OCI-LY7 (cell line): Measurements from ENCODE around the gene MIER2. TPM values are rescaled to one million over a fixed set of nuclear protein-coding genes. Genes with fewer than 3 reads are reported as not detected.

Experiments used
- BruUV-seq: library from RNA; stranded (reverse); fragments of 400-500 nt; replicated peaks from 2 replicates; lab custom pipeline; 2021; lab: Mats Ljungman, UMichigan
- CTCF ChIA-PET: fragments of 300-600 bp; sonication (Branson Sonifier 250); formaldehyde crosslinking; loops from one replicate; lab custom pipeline; 2022; ENCODE audit warnings: antibody characterized with exemption; ENCODE audit not compliant: unreplicated experiment; lab: Charles Lee
- POLR2A ChIA-PET: fragments of 300-600 bp; sonication (Branson Sonifier 250); formaldehyde crosslinking; loops from one replicate; lab custom pipeline; 2022; ENCODE audit warnings: antibody characterized with exemption; lab: Charles Lee
- DNase-seq: peaks from one replicate; pipeline ENCODE4 v3.0.0-alpha.2; 2015; ENCODE audit warnings: low spot score
- H2AFZ ChIP-seq: fragments of 200-600 bp; sonication (generic), shearing (Covaris generic); 2 replicates; pipeline ENCODE4 v1.6.1; 2014; ENCODE audit warnings: mild to moderate bottlenecking, antibody characterized with exemption, low read length, moderate library complexity
- H3K27ac ChIP-seq: fragments of 200-600 bp; sonication (generic); 2 replicates; pipeline ENCODE4 v1.5.1; 2014; ENCODE audit warnings: mixed run types, low read depth, mild to moderate bottlenecking, moderate library complexity, low read length, inconsistent platforms; ENCODE audit not compliant: poor library complexity, severe bottlenecking
- H3K36me3 ChIP-seq: fragments of 200-600 bp; sonication (generic); 2 replicates; pipeline ENCODE4 v1.6.1; 2014; ENCODE audit warnings: mild to moderate bottlenecking, antibody characterized with exemption, low read length, moderate library complexity, mixed read lengths; ENCODE audit not compliant: insufficient read depth
- H3K4me1 ChIP-seq: fragments of 200-600 bp; sonication (generic); 2 replicates; pipeline ENCODE4 v1.5.1; 2014; ENCODE audit warnings: mild to moderate bottlenecking, low read length; ENCODE audit not compliant: insufficient read depth, poor library complexity, severe bottlenecking
- H3K4me2 ChIP-seq: fragments of 200-600 bp; sonication (generic); 2 replicates; pipeline ENCODE4 v1.6.1; 2014; ENCODE audit warnings: mild to moderate bottlenecking, low read length
- H3K4me3 ChIP-seq: fragments of 200-600 bp; sonication (generic); 2 replicates; pipeline ENCODE4 v1.5.1; 2014; ENCODE audit warnings: mild to moderate bottlenecking, low read depth, low read length; ENCODE audit not compliant: poor library complexity, severe bottlenecking
- H3K79me2 ChIP-seq: fragments of 200-600 bp; sonication (generic); 2 replicates; pipeline ENCODE4 v1.6.1; 2016; ENCODE audit warnings: low read depth, mild to moderate bottlenecking, low read length, moderate library complexity, mixed read lengths; ENCODE audit not compliant: insufficient read depth
- H3K9me2 ChIP-seq: fragments of 200-600 bp; sonication (generic); 2 replicates; pipeline ENCODE4 v1.6.1; 2016; ENCODE audit warnings: mild to moderate bottlenecking, low read length, mixed read lengths; ENCODE audit not compliant: insufficient read depth
- H3K9me3 ChIP-seq: fragments of 200-600 bp; sonication (generic); 2 replicates; pipeline ENCODE4 v1.6.1; 2014; ENCODE audit warnings: mild to moderate bottlenecking, mixed run types, low read length, mixed read lengths
- H4K20me1 ChIP-seq: fragments of 200-600 bp; sonication (generic); 2 replicates; pipeline ENCODE4 v1.6.1; 2014; ENCODE audit warnings: mild to moderate bottlenecking, antibody characterized with exemption, low read length, moderate library complexity, mixed read lengths; ENCODE audit not compliant: insufficient read depth
- EZH2phosphoT487 ChIP-seq: fragments of 200-600 bp; sonication (generic); IDR thresholded peaks from 2 replicates; pipeline ENCODE4 v1.6.1; 2018; ENCODE audit warnings: low read depth, borderline replicate concordance, mild to moderate bottlenecking, mixed run types, antibody characterized with exemption, low read length, moderate library complexity, mixed read lengths
- intact Hi-C: fragments of 100-400 bp; cut with micrococcal nuclease; formaldehyde crosslinking; loops from one replicate; pipeline ENCODE4 v1.10.0; 2022; ENCODE audit not compliant: unreplicated experiment
- total RNA-seq, 2 experiments: library from RNA; depleted of rRNA in 1 of 2; stranded (reverse); fragments of >200 nt in 1 of 2; shearing (Covaris generic) in 1 of 2; gene quantifications; 2 replicates each; pipeline ENCODE4 v1.2.3, GENCODE V29; 2014 to 2022
- TF ChIP-seq, protein P1 (sequence below): fragments of 200-600 bp; sonication (generic); conservative IDR thresholded peaks from 2 replicates; pipeline ENCODE4 v1.5.1; 2014; ENCODE audit warnings: mild to moderate bottlenecking, antibody characterized with exemption, low read length, moderate library complexity, mixed read lengths

MIER2 gene
- total RNA-seq, 2 experiments from 2014 or later, result 29.1 to 30.2 TPM

DNA sequence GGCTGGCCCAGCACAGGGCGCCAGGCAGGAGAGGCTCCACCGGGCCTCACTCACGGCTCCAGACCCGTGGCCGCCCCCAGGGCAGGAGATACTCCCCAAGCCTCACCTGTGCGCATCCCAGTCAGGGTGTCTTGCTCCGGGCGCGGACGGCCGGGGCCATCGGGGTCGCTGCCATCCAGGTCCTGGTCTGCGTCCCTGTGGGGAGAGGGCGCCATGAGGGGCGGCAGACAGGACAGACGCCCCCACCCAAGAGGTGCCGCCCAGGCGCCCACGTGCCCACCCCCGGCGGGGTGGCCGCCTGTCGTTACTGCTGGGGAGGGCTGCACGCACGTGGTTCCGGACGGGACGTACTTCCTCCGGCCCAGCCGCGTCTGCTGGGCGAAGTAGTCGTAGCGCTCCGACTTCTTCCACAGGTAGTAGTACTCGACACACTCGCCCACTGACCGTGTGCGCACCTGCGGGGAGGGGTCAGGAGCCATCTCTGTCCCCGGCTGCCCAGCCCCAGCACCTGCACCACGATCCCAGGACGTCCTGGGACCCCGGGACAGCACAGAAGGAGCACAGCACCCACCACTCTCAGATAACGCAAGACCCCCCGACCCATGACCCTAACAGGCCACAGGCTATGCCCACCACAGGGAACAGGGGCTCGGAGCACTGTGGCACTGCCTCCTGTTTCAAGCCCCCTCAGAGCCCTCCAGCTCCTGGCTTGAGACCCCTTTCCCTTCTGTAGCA is 36.0 kb downstream of the MIER2 start:
- H3K79me2 ChIP-seq, result no peaks in the 10 kb centered on the region
- no peaks in the 10 kb centered on the region for H3K9me3 ChIP-seq
- intact Hi-C loops, result no loop called here
- CTCF ChIA-PET, result no interaction called here
- POLR2A ChIA-PET, result no interaction called here
- H3K27ac ChIP-seq, result no peak overlapping the region
- BruUV-seq, result no TSS peak
- no peaks in the 10 kb centered on the region for H3K4me1 ChIP-seq
- no peak for DNase-seq
- no peak overlapping the region for H3K4me2 ChIP-seq
- H3K36me3 ChIP-seq, result peaks cover 52% of the 10 kb centered on the region
- no peaks in the 10 kb centered on the region for H4K20me1 ChIP-seq
- H3K9me2 ChIP-seq, result no peaks in the 10 kb centered on the region
- TF ChIP-seq, protein P1, sequence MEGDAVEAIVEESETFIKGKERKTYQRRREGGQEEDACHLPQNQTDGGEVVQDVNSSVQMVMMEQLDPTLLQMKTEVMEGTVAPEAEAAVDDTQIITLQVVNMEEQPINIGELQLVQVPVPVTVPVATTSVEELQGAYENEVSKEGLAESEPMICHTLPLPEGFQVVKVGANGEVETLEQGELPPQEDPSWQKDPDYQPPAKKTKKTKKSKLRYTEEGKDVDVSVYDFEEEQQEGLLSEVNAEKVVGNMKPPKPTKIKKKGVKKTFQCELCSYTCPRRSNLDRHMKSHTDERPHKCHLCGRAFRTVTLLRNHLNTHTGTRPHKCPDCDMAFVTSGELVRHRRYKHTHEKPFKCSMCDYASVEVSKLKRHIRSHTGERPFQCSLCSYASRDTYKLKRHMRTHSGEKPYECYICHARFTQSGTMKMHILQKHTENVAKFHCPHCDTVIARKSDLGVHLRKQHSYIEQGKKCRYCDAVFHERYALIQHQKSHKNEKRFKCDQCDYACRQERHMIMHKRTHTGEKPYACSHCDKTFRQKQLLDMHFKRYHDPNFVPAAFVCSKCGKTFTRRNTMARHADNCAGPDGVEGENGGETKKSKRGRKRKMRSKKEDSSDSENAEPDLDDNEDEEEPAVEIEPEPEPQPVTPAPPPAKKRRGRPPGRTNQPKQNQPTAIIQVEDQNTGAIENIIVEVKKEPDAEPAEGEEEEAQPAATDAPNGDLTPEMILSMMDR, result no peak
- TF ChIP-seq EZH2phosphoT487, result no peak
- no peak overlapping the region for H2AFZ ChIP-seq
- H3K4me3 ChIP-seq, result no peak overlapping the region

DNA sequence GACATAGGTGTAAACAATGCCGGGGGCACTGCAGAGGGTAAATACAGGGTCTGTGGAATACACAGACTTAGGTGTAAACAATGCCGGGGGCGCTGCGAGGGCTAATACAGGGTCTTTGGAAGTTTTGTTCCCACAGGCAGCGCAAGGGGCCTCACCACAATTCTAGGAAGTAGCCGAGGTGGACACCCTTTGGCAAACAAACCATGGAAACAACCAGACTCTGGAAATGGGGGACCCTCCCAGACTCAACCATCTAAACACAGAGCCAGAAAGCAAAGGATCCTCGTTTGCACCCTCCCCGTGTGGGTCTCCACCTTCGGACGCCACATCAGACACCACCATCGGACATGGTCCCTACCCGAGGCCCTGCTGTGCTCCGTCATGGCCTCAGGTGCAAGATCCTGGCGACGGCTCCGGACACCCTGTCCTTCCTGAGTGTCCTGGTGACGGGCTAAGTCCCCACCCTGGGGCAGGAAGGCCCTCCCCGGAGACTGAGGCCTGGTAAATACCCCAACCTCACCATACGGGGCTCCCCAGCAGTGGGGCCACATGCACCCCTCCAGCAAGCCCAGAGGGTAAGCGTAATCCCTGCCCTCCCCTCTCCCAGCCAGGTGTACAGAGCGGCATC is 36.7 kb downstream of the MIER2 start:
- Histone ChIP-seq H3K4me2 (no peak overlapping the region), H3K9me3 (no peaks in the 10 kb centered on the region), H3K79me2 (no peaks in the 10 kb centered on the region), H2AFZ (no peak overlapping the region), H3K9me2 (no peaks in the 10 kb centered on the region), H3K4me3 (no peak overlapping the region), H3K4me1 (no peaks in the 10 kb centered on the region), H4K20me1 (no peaks in the 10 kb centered on the region), H3K36me3 (peaks cover 48% of the 10 kb centered on the region), H3K27ac (no peak overlapping the region)
- intact Hi-C loops, result no loop called here
- DNase-seq, result no peak
- no TSS peak for BruUV-seq
- ChIA-PET POLR2A (no interaction called here), CTCF (no interaction called here)
- TF ChIP-seq, protein P1, result no peak
- TF ChIP-seq EZH2phosphoT487, result no peak

DNA sequence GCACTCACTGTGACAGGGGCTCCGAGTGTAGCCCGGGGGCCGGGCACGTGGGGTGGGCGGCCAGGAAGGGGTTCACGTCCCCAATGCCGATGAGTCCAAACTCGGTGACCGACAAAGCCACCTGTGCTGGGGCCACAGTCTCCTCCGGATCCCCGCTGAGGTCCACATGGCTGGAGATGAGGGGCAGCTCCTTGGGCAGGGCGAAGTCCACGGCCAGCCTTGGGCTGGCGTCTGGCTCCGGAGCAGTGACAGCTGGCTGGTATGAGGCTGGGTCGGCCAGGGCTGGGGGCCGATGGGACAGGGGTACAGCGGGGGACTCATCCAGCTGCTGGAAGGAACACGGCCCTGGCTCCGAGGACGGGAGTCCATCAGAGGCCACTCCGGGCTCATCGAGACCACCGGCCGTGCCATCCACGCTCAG is 37.5 kb downstream of the MIER2 start:
- Histone ChIP-seq H3K4me3 (no peak overlapping the region), H3K9me2 (no peaks in the 10 kb centered on the region), H3K9me3 (no peaks in the 10 kb centered on the region), H3K4me2 (no peak overlapping the region), H3K27ac (no peak overlapping the region), H2AFZ (no peak overlapping the region), H3K36me3 (peaks cover 47% of the 10 kb centered on the region), H3K79me2 (no peaks in the 10 kb centered on the region), H3K4me1 (no peaks in the 10 kb centered on the region), H4K20me1 (no peaks in the 10 kb centered on the region)
- CTCF ChIA-PET, result no interaction called here
- BruUV-seq, result no TSS peak
- no peak for DNase-seq
- TF ChIP-seq EZH2phosphoT487, result no peak
- TF ChIP-seq, protein P1, result no peak
- POLR2A ChIA-PET, result no interaction called here
- intact Hi-C loops, result no loop called here
